Measurements from ENCODE around the gene AMPH.

Gene AMPH

GRCh38 chr7:38542156-38542555 is 89.0 kb downstream of the AMPH start:
- peak; percentile 56 to 64 for DNase-seq (ENCODE audit: low read depth in 2 of 2)

DNA sequence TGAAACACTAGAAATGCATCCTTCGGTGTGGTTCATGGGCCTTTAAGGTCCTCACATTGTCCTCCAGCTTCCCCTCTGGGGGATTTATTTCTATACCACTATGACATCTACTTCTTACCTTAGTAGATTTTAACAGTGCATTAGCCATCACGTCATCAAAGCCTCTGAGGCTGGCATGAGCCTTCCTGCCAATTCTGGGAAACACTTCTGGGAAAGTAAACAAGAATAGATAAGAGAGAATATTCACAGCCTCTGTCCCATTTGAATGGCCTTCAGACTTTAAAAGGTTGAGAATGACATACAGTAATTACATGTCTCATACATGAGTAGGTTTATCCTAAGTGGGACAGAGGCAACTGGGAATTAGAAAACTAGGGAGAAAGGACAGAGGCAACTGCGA is 89.7 kb downstream of the AMPH start:
- no peak for DNase-seq (ENCODE audit: low read depth in 2 of 2)

GRCh38 chr7:38539477-38540081 is 91.6 kb downstream of the AMPH start:
- DNase-seq (ENCODE audit: low read depth in 2 of 2) = no peak

- DNase-seq (ENCODE audit: low read depth in 2 of 2) = no peak
These were observed 96.1 kb downstream of the AMPH start for GRCh38 chr7:38535073-38535472.

- no peak for DNase-seq (ENCODE audit: low read depth in 2 of 2)
These were observed 105.3 kb downstream of the AMPH start for GRCh38 chr7:38525857-38526256.

- DNase-seq (ENCODE audit: low read depth in 2 of 2) = no peak
These were observed 106.4 kb downstream of the AMPH start for GRCh38 chr7:38524786-38525185.

DNA sequence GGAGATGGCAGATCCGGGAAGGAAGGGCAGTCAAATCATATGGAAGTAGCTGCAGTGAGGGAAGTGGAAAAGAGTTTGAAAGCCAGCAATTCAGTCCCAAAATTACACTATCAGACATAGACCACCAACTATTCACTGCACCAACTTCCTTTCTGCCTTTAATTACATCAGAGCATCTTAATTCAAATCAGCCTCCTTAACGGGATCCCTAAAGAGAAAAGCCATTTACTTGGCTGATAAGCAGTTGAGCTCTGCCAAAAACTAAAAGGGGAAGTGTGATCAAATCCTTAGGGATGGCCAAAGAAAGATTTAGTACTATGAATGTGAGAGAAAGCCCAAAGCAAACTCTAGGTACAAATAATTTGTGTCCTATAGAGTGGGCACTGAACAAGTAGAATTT is 110.4 kb downstream of the AMPH start:
- DNase-seq (ENCODE audit: low read depth in 2 of 2) = no peak

DNA sequence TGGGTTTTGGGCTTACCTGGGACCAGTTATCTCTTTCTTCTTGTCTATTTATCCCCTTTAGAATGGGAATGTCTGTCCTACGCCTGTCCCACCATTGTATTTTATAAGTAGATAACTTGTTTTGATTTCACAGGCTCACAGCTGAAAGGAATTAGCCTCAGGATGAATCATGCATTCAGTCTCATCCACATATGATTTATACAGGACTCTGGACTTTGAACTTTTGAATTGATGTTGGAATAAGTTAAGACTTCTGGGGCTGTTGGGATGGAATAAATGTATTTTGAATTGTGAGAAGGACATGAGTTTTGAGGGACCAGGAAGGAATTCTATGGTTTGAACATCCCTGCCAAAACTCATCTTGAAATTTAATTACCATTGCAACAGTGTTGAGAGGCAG is 112.6 kb downstream of the AMPH start:
- peak; percentile 40 to 43 for DNase-seq (ENCODE audit: low read depth in 2 of 2)

- DNase-seq (ENCODE audit: low read depth in 2 of 2) = no peak
These were observed 118.5 kb downstream of the AMPH start for GRCh38 chr7:38512704-38513103.

DNA sequence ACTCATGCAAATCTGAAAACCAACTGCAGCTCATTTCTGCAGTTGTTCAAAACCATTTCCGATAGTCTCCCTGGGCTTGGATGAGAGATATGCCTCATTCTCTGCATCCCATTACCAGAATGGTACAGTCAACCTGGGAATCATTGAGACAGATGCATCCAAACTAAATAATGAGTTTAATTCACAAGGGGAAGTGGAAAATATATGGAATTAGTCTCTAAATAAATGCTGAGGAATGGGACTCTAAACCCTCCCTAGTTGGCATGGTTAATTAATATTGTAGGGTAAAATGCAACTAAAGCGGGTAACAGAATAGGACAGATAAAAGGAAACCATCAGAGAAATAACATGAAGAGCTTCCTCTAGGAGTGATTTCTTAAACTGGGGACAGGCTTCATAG is 118.9 kb downstream of the AMPH start:
- DNase-seq (ENCODE audit: low read depth in 2 of 2) = no peak

GRCh38 chr7:38507384-38507783 is 123.8 kb downstream of the AMPH start:
- peak; percentile 38 to 41 for DNase-seq (ENCODE audit: low read depth in 2 of 2)

DNA sequence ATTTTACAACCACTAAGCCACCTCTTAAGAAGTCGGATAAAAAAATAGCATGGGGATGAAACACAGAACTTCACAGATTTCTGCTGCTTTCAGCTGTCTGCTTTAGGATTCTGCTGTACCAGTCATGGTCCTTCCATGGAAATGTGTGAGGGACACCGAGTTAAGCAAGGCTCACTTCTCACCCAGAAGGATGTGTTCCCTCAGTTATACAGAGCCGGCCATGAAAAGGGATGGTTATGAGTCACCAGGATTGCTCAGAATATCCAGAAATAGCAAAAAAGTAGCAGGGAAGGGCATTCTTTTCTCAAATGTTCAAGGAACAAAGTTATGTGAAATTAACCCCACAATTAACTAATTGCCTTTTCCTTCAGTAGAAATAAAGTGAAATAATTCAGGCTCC is 124.4 kb downstream of the AMPH start:
- peak; percentile 32 to 33 for DNase-seq (ENCODE audit: low read depth in 2 of 2)

DNA sequence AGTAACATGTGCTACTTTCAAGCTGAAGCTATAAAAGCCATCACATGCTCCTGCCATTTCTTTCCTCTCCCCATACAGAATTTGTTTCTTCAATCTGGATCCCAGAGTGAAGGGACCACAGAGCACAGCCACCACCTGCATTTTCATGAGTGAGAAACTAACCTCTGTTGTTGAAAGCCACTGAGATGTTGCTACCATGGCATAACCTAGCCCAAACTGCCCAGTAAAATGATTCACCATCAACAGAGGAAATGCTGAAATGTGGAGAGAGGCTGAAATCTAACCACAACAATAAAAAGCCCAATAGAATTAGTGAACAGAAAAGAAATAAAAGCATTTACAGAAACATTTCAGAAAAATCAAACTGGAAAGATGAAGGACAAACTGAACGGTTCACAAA is 125.2 kb downstream of the AMPH start:
- no peak for DNase-seq (ENCODE audit: low read depth in 2 of 2)

DNA sequence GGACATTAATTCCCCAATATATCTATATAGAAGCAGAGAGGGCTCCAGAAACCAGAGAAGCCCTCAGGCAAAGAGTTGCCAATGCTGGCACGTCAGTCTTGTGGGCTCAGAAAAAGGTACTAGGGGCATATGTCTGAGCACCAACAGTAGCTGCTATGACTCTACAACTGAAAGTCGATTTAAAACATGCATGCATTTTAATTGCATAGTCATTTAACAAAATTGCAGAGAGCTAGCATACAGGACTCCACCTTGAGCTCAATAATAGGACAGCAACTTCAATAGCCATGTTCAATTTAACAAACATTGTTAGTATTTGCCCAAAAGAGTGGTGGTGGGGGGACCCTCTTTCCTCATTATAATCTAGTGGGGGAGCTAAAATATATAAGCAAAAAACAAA is 126.5 kb downstream of the AMPH start:
- DNase-seq (ENCODE audit: low read depth in 2 of 2) = no peak

DNA sequence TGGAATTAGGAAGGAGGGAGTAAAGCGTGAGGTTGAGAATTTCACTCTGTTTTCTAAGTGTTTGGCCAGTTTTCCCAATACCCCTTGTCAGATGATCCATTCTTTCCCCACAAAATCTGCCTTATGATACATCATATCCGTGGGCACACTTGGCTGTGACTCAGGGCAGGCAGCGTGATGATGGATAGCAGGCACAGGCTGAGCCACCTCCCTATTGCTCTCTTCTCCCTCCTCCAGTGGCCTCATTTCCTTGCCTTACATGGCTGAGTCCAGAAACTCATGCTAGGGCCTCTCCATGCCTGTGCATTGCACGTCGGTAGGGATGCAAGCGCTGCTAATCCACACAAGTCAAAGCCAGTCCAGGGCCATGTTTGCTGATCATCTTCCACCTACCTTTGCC is 128.3 kb downstream of the AMPH start:
- no peak for DNase-seq (ENCODE audit: low read depth in 2 of 2)

- no peak for DNase-seq (ENCODE audit: low read depth in 2 of 2)
These were observed 128.9 kb downstream of the AMPH start for GRCh38 chr7:38502289-38502688.

GRCh38 chr7:38492010-38492409 is 139.2 kb downstream of the AMPH start:
- DNase-seq (ENCODE audit: low read depth in 2 of 2) = no peak

DNA sequence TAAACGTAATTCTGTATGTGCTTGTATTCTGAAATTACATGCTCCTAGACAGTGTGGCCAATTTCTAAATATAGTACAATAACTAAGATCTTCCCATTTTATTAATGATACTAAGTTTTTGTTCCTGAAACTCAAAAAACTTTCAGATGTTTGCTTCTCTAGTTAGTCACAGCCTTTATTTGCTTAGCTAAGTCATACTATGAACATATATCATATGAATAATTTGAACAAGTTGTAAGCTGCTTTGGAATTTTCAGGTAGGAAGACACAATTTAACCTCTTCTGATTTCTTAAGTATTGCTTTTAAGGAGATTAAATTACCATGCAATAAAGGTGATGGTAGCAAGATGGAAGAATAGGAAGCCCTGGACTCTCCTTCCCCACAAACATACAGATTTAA is 148.7 kb downstream of the AMPH start:
- no peak for DNase-seq (ENCODE audit: low read depth in 2 of 2)

DNA sequence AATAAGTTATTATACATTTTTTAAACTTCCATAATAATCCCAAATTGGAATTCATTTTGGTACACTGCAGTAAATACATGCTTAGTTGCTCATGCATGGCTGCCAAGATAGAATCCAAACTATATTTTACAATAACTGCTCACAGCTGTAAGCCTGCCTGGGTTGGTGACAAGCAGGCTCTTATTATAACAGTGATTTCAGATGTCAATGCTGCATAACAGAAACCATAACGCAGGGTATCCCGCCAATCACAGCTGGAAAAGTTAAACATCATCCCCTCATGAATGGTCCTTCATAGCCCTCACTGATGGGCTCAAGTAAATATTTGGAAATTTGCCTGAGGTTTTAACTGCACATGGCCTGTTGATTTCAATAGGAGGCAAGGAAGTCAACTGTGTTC is 149.8 kb downstream of the AMPH start:
- DNase-seq (ENCODE audit: low read depth in 2 of 2) = no peak

DNA sequence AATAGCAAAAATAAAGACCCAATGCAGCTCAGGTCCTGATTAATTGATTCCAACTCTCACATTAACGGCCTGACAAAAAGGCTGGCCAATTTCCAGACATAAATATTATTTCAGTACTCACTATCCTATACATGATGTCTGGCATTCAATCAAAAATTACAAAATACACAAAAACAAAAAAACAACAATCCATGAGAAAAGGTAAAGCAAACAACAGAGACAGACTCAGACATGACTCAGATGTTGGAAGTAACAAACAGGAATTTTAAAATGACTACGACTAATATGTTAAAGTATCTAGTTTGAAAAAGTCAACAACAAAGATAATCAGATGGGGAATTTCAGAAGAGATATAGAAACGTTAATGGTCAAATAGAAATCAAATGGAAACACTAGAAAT is 152.8 kb downstream of the AMPH start:
- DNase-seq (ENCODE audit: low read depth in 2 of 2) = no peak

DNA sequence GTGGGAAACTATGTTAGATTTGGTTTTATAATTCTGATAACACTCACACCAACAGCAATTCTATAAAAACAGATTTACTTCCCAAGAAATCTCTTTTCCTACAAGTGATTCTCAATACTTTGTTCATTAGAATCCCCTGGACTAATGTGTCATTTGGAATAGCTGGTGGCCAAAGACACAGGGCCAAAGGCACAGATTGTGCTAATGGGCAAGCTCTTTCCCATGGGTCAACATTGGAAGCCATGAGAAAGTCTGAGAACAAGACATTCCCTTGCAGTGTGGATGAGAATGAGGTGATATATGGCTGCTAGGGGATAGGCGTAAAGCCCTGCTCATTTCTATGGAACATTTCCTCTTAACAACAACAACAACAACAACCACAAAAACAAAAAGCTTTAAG is 153.8 kb downstream of the AMPH start:
- DNase-seq (ENCODE audit: low read depth in 2 of 2) = no peak

- DNase-seq (ENCODE audit: low read depth in 2 of 2) = no peak
These were observed 154.4 kb downstream of the AMPH start for GRCh38 chr7:38476764-38477163.

DNA sequence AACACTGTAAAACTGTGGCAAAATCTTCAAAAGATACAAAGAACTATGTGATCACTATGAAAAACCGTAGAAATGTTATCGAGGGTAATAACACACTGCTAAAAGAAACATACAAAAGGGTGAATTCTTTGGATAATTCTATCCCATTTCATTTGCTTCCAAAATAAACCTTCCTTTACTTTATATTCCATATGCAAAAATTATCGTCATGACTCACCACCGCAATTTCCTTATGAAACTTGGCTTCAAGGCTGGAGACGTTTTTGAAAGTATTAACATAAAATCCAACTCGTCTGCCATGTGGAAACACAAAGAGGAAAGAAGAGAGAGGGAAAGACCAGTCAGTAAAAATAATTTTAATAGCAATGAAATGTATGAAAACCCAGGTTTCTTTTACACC is 165.2 kb downstream of the AMPH start:
- peak; percentile 37 to 43 for DNase-seq (ENCODE audit: low read depth in 2 of 2)
